Measurements from ENCODE around the gene CLIC4. TPM values are rescaled to one million over a fixed set of nuclear protein-coding genes. Genes with fewer than 3 reads are reported as not detected.

CLIC4 gene
- total RNA-seq, 1 experiment from 2014 or later = 62.7 TPM

GRCh38 chr1:24724345-24725208 is 20.7 kb upstream of the CLIC4 start:
- peak; percentile 67 for DNase-seq
- intact Hi-C loops (cut with micrococcal nuclease; ENCODE audit: unreplicated experiment) = no loop called here
- no peak for TF ChIP-seq CTCF (IDR thresholded peaks at IDR 0.05; ENCODE audit: unreplicated experiment)
- BruUV-seq (replicated peaks) = no TSS peak
- Mint-ChIP-seq H3K4me1 (ENCODE audit: low read depth, unreplicated experiment) (peaks cover 20% of the 10 kb centered on the region), H3K27me3 (ENCODE audit: unreplicated experiment) (no peaks in the 10 kb centered on the region), H3K4me3 (ENCODE audit: low read depth, unreplicated experiment) (peak overlapping the region; percentile 64), H3K9me3 (ENCODE audit: low read depth, unreplicated experiment) (no peaks in the 10 kb centered on the region), H3K27ac (ENCODE audit: unreplicated experiment) (peak overlapping the region; percentile 78), H3K36me3 (ENCODE audit: insufficient read depth, unreplicated experiment) (peaks cover 9% of the 10 kb centered on the region)
- CTCF ChIA-PET = interaction anchor here (0.7 to 1.4 kb wide), 4 partner anchors 36 to 143 kb away, joined by 3 to 4 read pairs (median 3); no protein-coding TSS in a partner anchor

- no TSS peak for BruUV-seq (replicated peaks)
- CTCF ChIA-PET = interaction anchor here (1.1 to 1.4 kb wide), 3 partner anchors 36 to 110 kb away, joined by 3 to 4 read pairs (median 3); no protein-coding TSS in a partner anchor
- intact Hi-C loops (cut with micrococcal nuclease; ENCODE audit: unreplicated experiment) = no loop called here
- Mint-ChIP-seq H3K27ac (ENCODE audit: unreplicated experiment) (peak overlapping the region; percentile 78), H3K4me3 (ENCODE audit: low read depth, unreplicated experiment) (peak overlapping the region; percentile 64), H3K36me3 (ENCODE audit: insufficient read depth, unreplicated experiment) (peaks cover 9% of the 10 kb centered on the region), H3K4me1 (ENCODE audit: low read depth, unreplicated experiment) (peaks cover 20% of the 10 kb centered on the region), H3K27me3 (ENCODE audit: unreplicated experiment) (no peaks in the 10 kb centered on the region), H3K9me3 (ENCODE audit: low read depth, unreplicated experiment) (no peaks in the 10 kb centered on the region)
- DNase-seq = peak; percentile 13
- TF ChIP-seq CTCF (IDR thresholded peaks at IDR 0.05; ENCODE audit: unreplicated experiment) = no peak
These were observed 20.0 kb upstream of the CLIC4 start for GRCh38 chr1:24725209-24725651.

- Mint-ChIP-seq H3K9me3 (ENCODE audit: low read depth, unreplicated experiment) (no peaks in the 10 kb centered on the region), H3K4me1 (ENCODE audit: low read depth, unreplicated experiment) (peaks cover 20% of the 10 kb centered on the region), H3K4me3 (ENCODE audit: low read depth, unreplicated experiment) (no peak overlapping the region), H3K36me3 (ENCODE audit: insufficient read depth, unreplicated experiment) (peaks cover 9% of the 10 kb centered on the region), H3K27me3 (ENCODE audit: unreplicated experiment) (no peaks in the 10 kb centered on the region), H3K27ac (ENCODE audit: unreplicated experiment) (peak overlapping the region; percentile 24)
- CTCF ChIA-PET = interaction anchor here (0.6 kb wide), 1 partner anchor 70 kb away, joined by 4 read pairs; no protein-coding TSS in a partner anchor
- TF ChIP-seq CTCF (IDR thresholded peaks at IDR 0.05; ENCODE audit: unreplicated experiment) = no peak
- DNase-seq = no peak
- BruUV-seq (replicated peaks) = no TSS peak
- intact Hi-C loops (cut with micrococcal nuclease; ENCODE audit: unreplicated experiment) = no loop called here
These were observed 18.5 kb upstream of the CLIC4 start for GRCh38 chr1:24726741-24727140.

- Mint-ChIP-seq H3K27ac (ENCODE audit: unreplicated experiment) (no peak overlapping the region), H3K4me1 (ENCODE audit: low read depth, unreplicated experiment) (peaks cover 20% of the 10 kb centered on the region), H3K36me3 (ENCODE audit: insufficient read depth, unreplicated experiment) (peaks cover 9% of the 10 kb centered on the region), H3K4me3 (ENCODE audit: low read depth, unreplicated experiment) (no peak overlapping the region), H3K27me3 (ENCODE audit: unreplicated experiment) (no peaks in the 10 kb centered on the region), H3K9me3 (ENCODE audit: low read depth, unreplicated experiment) (no peaks in the 10 kb centered on the region)
- intact Hi-C loops (cut with micrococcal nuclease; ENCODE audit: unreplicated experiment) = no loop called here
- TF ChIP-seq CTCF (IDR thresholded peaks at IDR 0.05; ENCODE audit: unreplicated experiment) = no peak
- no peak for DNase-seq
- CTCF ChIA-PET = no interaction called here
- no TSS peak for BruUV-seq (replicated peaks)
These were observed 17.6 kb upstream of the CLIC4 start for GRCh38 chr1:24727501-24728216.

Data from Calu3 (cell line).